ENCODE data around the gene ATG4C.
"Not testable (repeated sequence)": the region's sequence is repeated elsewhere in the genome, so short reads cannot be mapped to it uniquely, and the experiment has no call there.

The ATG4C gene

GRCh38 chr1:62778208-62778607 lies 5.7 kb upstream of the ATG4C start:
- DNase-seq: no peak

- DNase-seq: no peak
Measured at GRCh38 chr1:62781841-62782543, 1.9 kb upstream of the ATG4C start.

- not testable (repeated sequence) for DNase-seq
Measured at GRCh38 chr1:62782544-62783212, 1.3 kb upstream of the ATG4C start.

GRCh38 chr1:62784509-62785365 lies 805 bp downstream of the ATG4C start:
- DNase-seq: no peak

GRCh38 chr1:62790716-62791115 lies 6.8 kb downstream of the ATG4C start:
- no peak for DNase-seq

GRCh38 chr1:62794053-62794452 lies 10.1 kb downstream of the ATG4C start:
- DNase-seq: no peak

- DNase-seq: no peak
Measured at GRCh38 chr1:62796221-62796620, 12.3 kb downstream of the ATG4C start.

- no peak for DNase-seq
Measured at GRCh38 chr1:62799688-62800087, 15.8 kb downstream of the ATG4C start.

GRCh38 chr1:62800281-62800680 lies 16.3 kb downstream of the ATG4C start:
- no peak for DNase-seq

- peak; percentile 10 for DNase-seq
Measured at GRCh38 chr1:62800825-62801306, 16.9 kb downstream of the ATG4C start.

- no peak for DNase-seq
Measured at GRCh38 chr1:62809788-62810187, 25.9 kb downstream of the ATG4C start.

GRCh38 chr1:62810420-62811274 lies 26.7 kb downstream of the ATG4C start:
- DNase-seq: no peak

GRCh38 chr1:62823556-62823955 lies 39.6 kb downstream of the ATG4C start:
- DNase-seq: no peak

- no peak for DNase-seq
Measured at GRCh38 chr1:62826901-62827300, 43.0 kb downstream of the ATG4C start.

- not testable (repeated sequence) for DNase-seq
Measured at GRCh38 chr1:62827786-62828185, 43.9 kb downstream of the ATG4C start.

- DNase-seq: no peak
Measured at GRCh38 chr1:62832276-62832675, 48.3 kb downstream of the ATG4C start.

- no peak for DNase-seq
Measured at GRCh38 chr1:62833529-62833928, 49.6 kb downstream of the ATG4C start.

- DNase-seq: no peak
Measured at GRCh38 chr1:62834400-62834961, 50.5 kb downstream of the ATG4C start.

GRCh38 chr1:62836856-62837540 lies 53.1 kb downstream of the ATG4C start:
- no peak for DNase-seq

- DNase-seq: no peak
Measured at GRCh38 chr1:62840555-62840954, 56.6 kb downstream of the ATG4C start.

- peak; percentile 70 for DNase-seq
Measured at GRCh38 chr1:62841587-62842169, 57.7 kb downstream of the ATG4C start.

Measured in NCI-H2171 treated with DMSO at 0.1 percent for 48 hours (cell line).